Gastrocnemius medialis (tissue), 4 donors: ENCODE results near the gene CEL.
A peak's percentile ranks its signal among the peaks of the same experiment; 100 is the strongest.

ENCODE experiments used
- CTCF ChIP-seq, 5 experiments: fragments of 450-650 bp in 3 of 5; fragments of 200-600 bp in 2 of 5; sonication (generic) in 2 of 5; IDR thresholded peaks in 4 of 5; conservative IDR thresholded peaks in 1 of 5; 1 replicate in 4 of 5; 2 replicates in 1 of 5; pipeline ENCODE4 v1.5.1; 2016 to 2019; ENCODE audit warnings: antibody characterized with exemption in 5 of 5, mild to moderate bottlenecking in 3 of 5, moderate library complexity in 3 of 5
- POLR2A ChIP-seq, 2 donors: fragments of 450-650 bp; IDR thresholded peaks; one replicate each; pipeline ENCODE4 v1.6.1; 2017; ENCODE audit warnings: antibody characterized with exemption in 2 of 2, mild to moderate bottlenecking in 2 of 2, moderate library complexity in 2 of 2

- TF ChIP-seq CTCF (IDR thresholded peaks at IDR 0.05 in 4 of 5, conservative IDR thresholded peaks at IDR 0.05 in 1 of 5) (peak in 3 of 5 experiments; percentile 15 to 35 (median 19)), POLR2A (IDR thresholded peaks at IDR 0.05) (no peak)
Observed at GRCh38 chr9:133048595-133048994, 13.2 kb upstream of the CEL start.
